NOMO-1 treated with DMSO at 0.1 percent for 48 hours (cell line): Measurements from ENCODE around the gene PRKCE.
A peak's percentile ranks its signal among the peaks of the same experiment; 100 is the strongest.

Source experiments
- DNase-seq: peaks from one replicate; lab custom pipeline; 2025; ENCODE audit not compliant: unreplicated experiment; lab: John Stamatoyannopoulos, UW

PRKCE gene

DNA sequence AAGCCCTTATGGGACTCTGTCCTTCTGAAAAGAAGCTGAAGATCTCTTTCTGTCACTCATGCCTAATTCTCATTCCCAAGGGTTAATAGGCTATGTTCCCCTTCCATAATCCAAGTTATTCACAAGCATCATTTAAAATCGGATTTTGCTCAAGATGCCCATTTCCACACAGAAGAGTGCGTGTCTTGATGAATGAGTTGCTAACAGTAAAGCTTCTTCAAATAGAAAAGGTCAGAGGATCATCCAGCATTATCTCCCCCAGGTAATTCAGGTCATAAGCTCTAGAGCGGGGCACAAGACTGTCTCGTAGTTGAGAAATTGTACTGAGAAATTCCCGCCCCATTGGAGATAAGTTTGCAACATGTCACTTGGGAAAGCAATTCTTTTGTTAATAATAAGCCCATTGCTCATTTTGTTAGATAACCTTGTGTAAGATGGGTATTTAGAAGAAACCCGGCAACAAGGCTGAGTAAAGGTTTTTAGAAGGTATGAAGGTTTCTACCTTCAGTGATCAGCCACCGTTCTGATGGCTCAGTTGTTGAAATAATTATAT, 355.1 kb downstream of the PRKCE start:
- no peak for DNase-seq

DNA sequence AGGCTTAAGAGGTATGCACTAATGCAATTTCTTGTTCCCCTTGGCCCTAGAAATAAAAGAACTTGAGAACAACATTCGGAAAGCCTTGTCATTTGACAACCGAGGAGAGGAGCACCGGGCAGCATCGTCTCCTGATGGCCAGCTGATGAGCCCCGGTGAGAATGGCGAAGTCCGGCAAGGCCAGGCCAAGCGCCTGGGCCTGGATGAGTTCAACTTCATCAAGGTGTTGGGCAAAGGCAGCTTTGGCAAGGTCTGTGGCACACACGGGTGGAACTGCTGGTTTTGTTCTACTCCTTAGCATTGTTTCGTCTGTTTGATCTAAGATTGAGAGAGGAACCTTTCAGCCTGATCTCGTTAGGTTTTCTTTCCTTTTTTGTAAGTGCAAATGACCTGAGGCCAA, 355.9 kb downstream of the PRKCE start:
- no peak for DNase-seq

DNA sequence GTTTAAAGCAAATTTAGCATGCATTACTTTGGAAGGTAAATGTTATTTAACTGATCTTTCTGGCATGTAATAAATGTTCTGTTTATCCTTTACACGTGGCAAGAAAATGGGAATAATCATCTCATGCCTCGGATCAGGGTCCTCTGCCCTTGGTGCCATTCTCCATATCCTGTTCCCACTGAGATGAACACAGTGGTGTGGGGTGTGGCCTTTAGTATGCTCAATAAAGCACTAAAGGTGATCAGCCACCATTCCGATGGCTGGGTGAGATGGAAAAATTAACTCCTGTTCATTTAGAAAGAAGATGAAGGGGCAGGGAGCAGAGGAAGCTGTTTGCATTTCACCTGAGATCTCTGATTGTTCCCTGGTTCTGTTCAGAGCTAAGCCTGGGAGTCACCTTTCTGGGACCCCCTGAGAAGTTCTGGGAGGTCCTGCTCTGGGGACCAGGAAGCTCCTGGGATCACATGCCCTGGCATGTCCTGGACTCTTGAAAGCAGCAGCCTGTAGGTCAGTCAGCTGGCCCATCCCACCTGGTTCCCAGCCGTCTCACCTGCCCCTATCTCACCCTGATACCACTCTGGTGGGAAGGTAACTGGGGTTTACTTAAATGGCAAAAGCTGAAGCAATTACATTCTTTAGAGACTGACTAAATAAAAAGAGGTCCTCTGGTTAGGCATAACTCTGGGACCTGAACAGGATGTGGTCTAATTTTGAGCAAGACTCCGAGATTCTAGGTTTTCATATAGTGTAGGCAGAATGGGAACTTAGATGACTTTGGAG, 356.8 kb downstream of the PRKCE start:
- DNase-seq, result no peak

DNA sequence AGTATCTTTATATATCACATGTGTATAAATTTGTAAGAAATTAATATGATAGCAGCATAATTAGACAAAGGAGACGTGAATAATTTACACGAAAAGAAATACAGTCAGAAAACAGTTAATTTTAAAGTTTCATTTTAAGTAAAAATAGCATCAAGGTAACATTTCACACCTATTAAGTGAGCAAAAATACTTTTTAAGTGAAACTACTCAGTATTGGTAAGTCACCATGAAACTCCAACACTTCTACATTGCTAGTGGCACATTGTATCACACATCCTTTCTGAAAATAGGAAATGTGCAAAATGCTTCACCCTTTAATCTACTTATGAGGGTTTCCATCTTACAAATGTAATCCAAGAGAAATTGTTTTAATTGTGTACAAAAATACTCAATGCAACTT, 357.8 kb downstream of the PRKCE start:
- DNase-seq, result no peak

DNA sequence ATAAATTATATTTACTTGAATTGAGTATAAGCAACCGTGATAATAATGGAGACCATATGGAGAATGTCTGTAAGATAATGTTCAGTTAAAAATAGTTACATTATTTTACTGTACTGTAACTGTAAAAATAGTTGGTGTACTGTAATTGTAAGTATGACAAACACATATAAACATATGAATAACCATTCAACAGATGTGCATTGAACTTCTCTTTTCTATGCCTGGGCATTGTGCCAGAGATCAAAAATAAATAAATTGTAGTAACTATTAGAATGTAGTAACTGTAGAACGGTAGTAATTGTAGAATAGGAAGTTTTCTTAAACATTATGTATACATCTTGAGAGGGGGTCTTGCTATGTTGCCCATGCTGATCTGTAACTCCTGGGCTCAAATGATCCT, 358.3 kb downstream of the PRKCE start:
- no peak for DNase-seq

DNA sequence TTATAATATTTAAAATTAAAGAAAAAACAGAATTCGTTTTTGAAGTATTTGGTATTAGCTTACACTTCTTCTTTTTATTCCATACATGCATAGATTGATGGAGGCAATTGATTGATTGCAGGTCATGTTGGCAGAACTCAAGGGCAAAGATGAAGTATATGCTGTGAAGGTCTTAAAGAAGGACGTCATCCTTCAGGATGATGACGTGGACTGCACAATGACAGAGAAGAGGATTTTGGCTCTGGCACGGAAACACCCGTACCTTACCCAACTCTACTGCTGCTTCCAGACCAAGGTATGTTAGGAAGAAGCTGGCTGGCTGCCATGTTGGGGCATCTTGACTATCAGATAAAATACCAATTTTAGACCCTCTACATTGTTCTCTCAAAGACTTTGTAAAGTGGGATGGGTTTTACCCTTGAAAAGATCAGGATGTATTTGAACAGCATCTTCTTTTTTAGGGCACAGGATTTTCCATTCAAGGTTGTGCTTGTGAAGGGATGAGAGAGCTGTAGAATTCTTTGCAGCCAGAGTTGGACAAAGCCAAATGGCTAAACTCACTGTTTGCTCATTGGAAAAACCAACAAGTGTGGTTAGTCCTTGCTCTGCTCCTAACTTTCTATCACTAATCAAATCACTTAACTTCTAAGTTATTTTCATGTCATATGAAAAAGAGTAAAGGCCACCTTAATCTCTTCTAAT, 358.9 kb downstream of the PRKCE start:
- DNase-seq, result no peak

DNA sequence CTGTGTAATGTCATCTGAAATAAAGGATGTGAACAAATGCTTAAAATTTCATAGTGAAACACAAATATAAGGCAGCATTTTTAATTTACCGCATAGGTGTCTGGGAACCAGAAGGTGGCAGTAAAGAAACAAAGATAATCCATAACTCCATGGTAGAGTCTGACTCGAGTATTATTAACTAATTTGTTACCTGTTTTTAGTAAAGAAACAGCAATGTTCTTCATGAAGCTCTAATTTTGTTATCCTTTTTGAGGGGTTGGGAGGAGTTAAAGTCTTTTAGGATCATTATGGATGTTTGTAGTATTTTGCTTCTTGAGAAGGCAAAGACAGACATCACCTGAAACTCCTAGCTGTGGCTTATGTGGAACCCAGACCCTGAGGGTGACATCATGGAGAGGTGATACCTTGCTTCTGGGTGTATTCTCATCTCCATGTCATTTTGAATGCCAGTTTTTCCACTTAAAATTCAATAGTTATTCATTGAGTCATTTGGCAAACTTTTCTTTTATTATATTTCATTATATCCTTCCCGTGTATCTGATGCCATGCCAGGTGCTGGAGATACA, 359.5 kb downstream of the PRKCE start:
- DNase-seq, result peak; percentile 55

DNA sequence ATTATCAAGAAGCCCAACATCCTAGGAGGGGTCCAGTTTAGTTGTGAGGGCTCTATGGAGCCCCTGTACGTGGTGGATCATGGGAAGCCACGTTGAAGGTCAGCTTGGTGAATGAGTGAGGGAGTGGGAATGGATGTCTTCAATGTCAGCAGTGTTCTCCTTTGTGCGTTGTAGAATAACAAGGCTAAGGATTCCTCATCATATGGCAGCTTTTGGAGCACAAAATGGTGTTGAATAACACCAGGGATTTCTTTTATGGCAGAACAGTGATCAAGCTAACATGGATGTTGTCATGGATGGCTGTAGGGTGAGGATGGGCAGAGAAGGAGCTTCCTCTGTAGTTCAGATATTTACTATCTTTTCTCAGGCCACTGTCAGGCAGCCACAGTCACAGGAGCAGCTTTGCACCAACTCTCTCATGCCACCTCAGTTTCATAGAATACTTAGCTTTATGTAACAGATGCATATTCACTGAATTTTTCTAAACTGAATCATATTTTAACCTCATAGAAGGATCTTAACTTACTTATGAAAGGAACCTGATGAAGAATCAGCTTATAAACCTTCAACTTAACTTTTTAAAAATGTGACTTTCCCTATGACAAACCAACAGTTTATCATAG, 361.3 kb downstream of the PRKCE start:
- no peak for DNase-seq

DNA sequence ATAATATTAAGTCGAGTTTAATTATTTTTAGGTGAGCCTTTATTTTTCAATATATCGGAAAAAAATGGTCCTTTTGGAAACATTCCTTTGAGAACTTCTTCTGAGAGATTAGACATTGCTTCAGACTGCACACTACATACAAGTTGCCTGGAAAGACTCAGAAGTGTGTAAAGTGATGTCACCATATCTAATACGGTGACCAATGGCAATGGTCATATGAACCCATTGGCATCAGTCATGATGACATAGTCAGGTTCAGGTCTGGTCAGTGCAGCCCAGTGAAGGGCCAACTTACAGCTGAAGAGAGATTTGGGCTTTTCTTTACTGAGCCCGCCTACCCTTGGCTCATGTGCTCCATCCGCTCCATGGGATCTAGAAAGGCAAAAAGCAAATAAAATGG, 362.3 kb downstream of the PRKCE start:
- no peak for DNase-seq

DNA sequence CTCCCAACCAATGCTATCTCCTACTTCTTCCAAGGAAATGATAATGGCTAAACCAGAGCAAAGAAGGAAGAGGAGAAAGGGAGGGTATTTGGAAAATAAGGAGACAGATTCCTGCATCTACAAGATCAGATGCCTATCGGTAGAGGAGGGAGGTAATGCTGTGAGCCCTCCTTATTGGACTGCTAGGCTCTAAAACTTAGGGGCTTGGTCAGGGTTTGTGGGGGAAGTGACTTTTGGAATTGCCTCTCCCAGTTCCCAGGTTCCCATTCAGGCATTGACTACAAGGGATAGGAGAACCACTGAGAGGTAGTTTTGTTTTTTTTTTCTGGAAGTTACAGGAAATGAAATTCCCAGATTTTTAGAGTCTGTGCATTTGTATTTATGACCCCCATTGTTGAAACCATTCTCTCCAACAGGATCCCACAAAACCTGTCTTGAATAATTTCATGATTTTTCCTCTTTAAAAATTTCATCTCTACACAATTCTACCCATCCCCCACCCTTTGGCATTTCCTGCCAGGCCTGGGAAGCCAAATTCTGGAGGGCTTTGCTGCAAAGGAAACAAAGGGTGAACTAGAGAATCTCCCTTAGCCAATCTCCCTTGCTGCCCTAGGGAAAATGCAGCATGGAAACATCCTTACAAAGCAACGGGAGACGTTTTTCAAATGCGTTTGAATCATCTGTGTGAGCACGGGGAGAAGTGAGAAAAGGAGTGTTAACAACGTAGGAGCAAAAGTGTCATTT, 363.6 kb downstream of the PRKCE start:
- no peak for DNase-seq

DNA sequence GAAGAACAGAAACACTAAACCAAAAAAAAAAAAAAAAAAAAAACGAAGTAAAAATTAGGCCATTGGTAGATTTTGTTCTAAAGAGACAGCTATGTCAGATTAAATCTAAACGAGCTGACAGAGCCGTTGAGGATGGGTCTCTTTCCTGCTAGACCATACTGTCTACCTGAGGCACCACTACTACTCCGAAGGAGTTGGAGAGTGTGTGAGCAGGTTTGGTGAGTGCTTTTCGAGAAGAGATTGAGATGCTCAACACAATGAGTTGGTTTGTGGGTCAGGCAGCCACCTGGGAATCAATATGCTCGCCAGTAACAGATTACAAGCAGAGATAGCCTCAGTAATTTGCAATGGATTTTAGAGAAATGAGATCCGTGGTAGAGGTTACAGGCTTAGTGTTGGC, 364.2 kb downstream of the PRKCE start:
- DNase-seq, result no peak

DNA sequence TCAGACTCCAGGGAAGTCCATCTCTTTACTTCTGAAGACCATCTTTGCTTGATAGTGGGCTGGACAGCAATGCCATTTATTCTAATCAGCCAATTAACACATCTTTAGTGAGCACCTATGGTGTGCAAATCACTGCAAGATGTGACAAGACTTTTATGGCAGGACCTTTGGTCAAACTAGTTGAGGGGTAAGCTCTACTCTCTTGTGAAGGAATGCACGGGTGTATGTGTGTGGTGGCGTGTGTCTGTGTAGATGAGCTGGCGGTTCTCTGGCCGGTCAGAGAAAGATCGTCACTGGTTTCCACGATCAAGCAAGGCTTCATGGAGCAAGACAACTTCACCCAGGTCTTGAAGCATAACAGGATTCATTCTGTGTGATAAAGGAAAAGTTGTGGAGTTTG, 364.6 kb downstream of the PRKCE start:
- DNase-seq, result no peak

DNA sequence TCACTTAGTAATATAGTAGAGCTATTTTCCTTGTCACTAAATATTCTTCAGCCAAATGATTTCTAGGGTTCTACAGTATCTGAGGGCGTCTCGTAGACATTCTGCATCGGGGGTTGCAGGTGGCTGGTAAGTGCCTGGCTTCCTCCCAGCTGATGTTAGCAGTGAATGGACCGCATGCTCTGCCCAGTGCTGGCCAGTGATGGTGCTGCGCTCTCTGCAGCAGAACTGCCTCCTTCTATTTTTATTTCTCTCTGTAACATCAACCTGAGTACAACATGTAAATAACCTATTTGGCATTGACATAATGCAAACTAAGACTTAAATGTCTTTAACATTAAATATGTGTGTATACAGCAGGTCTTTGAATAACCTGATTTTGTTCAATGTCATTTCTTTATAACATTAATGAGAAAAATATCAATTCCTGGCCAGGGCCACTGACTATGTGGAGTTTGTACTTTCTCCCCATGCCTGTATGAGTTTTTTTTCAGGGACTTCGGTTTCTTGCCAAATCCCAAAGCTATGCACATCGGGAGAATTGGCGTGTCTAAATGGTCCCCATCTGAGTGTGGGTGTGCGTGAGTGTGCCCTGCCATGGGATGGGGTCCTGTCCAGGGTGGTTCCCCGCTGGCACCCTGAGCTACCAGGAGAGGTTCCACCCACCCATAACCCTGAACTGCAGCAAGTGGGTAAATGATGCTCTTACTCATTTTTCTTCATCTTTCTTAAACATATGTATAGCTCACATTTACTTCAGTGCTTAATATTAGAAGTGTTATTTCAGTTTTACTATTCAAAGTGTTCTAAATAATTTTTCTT, 367.5 kb downstream of the PRKCE start:
- DNase-seq, result no peak

DNA sequence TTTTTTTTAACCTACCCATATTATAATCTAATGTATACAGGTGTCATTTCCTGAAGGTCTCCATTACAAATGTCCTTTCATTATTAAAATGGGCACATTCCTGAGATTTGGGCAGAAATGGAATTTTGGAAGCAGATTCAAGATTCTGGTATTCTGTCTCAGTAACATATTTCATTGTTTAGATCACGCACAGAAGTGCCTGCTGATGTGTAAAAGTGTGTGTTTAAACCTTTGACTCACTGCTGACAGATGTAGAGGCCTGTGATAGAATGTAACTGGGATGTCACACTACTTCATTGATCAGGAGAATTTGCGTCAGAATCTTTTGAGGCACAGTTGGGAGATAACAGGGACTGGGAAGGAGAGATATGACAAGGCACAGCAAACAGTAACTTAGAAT, 368.9 kb downstream of the PRKCE start:
- no peak for DNase-seq

DNA sequence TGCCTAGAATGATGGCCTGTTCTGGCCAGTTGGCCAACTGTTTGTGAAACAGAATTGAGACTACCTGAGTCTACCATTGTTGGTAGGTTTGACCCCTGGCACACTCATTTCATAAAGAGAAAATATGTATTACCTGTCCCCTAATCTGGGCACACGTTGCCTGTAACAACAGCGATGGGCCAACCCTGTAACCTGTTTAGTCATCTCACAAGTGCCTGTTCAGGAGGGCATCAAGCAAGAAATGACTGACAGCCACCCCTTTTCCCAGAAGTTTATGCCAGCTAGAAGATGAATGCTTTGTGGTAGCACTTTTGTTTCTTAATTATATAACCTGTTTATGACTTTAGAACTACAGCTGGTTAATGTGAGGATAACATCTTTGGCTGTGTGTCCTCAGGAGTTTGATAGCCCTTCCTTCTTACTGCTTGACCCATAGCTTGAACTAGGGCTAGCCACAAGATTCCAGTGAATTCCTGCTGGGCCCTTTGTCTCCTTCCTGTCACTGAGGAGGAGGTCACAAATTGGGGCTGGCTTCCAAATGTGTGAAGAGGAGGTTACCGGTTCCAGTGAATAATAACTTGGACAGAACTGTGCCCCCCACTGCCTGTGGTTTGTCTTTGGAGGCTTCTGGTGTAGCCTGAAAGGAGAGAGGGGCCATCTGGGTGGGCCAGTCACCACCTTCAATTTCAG, 371.8 kb downstream of the PRKCE start:
- no peak for DNase-seq

DNA sequence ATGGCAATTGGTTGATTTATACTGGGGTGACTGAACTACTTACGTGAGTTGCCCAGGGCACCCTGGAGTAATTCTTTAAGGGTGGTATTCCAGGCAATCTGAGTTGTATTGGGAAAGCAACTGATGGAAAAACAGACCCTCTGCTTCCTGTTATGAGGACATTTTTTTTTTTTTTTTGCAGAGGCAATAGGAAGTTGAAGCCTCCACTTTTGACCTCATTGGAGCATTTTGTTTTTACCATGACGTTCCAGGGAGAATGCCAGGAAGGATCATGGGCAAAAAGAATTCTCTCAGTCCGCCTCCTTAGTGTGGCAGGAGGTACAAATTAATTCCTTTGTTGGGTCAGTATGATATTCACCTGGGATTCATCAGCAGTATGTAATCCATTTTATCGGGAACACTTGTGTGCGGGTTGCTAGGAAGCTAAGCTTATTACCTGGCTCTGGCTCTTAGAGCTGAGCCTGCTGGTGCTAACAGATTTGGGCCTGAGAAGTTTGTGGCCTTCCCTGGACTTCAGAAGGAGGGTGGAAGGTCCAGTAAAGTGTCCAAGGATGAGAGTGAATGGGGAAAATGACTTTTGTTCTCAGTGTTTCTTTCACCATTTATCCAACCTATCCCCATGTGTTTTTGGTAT, 372.8 kb downstream of the PRKCE start:
- no peak for DNase-seq

DNA sequence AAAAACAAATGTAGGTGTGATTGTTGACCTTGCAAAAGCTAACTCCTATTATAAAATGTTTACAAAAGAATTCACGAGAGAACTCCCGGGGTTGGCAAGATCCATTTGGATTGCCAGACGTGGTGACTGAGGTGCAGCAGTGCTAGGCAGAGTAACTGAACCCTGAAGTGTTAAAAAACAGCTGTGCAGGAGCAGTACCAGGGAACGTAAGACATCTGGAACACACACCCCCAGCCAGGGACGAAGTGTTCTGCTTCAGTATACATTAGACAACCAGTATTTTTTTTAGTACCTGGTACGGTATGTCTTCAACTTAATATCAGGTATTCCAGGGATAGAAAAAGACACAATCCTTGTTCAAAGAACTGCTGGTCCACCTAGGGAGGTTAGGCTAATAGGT, 373.6 kb downstream of the PRKCE start:
- no peak for DNase-seq

DNA sequence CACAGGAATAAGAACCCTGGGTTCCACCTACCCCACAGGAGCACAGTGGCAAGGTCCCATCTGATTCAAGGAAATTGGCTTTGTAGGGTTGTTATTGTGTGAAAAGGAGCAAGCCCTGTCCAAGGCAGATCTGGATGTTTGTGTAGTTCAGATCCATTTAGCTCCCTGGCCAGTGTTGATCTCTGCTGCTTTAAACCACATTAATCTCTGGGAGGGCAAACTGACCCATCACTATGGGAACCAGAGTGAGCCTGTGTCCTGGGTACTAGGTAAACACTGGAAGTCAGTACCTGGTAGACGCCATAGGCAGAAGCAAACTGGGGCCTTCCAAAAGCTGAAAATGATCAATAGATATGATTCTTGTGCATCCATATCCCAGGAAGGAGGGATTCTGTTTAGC, 374.2 kb downstream of the PRKCE start:
- no peak for DNase-seq

DNA sequence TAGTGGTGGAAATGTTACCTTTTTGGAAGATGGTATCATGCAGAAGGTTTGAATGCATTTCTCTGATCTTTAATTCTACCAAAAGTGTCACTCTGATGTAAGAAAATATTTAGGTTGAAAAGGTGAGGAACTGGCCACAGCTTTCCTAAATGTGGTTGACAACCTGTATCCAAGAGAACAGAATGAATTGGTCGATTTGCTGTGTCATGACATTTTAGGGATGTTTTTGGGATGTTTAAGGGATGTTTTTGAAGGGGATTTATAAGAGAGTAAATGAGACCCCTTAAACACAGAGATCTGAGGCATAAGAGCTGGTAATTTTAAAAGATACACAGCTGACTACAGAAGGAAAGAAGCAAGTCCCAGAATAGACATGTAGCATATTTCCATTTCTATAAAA, 375.0 kb downstream of the PRKCE start:
- DNase-seq, result no peak
